ENCODE data around the gene FAM200B.

DNA sequence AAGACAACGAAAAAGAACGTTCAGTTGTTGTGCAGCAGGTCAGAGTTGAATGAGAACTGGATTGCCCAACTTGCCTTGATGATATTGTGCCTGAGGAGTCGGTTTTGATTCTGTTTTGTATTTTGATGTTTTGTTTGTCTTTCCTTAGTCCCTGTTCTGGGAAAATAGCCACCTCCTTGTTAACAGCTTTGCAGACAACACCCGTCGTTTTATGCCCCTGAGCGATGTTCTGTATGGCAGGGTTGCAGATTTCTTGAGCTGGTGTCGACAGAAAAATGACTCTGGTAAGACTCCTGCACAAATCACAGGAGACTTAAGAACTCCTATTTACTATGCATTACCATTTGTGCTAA is 25.7 kb downstream of the FAM200B start:
- TF ChIP-seq, protein P1, sequence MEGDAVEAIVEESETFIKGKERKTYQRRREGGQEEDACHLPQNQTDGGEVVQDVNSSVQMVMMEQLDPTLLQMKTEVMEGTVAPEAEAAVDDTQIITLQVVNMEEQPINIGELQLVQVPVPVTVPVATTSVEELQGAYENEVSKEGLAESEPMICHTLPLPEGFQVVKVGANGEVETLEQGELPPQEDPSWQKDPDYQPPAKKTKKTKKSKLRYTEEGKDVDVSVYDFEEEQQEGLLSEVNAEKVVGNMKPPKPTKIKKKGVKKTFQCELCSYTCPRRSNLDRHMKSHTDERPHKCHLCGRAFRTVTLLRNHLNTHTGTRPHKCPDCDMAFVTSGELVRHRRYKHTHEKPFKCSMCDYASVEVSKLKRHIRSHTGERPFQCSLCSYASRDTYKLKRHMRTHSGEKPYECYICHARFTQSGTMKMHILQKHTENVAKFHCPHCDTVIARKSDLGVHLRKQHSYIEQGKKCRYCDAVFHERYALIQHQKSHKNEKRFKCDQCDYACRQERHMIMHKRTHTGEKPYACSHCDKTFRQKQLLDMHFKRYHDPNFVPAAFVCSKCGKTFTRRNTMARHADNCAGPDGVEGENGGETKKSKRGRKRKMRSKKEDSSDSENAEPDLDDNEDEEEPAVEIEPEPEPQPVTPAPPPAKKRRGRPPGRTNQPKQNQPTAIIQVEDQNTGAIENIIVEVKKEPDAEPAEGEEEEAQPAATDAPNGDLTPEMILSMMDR (IDR thresholded peaks at IDR 0.05; ENCODE audit: low read depth, low read length): no peak
- no peak for TF ChIP-seq EZH2phosphoT487 (IDR thresholded peaks at IDR 0.05; ENCODE audit: low read depth)

All from OCI-LY3 (cell line).